Mucosa of descending colon (tissue), 3 donors: ENCODE data around the gene ZRANB1. TPM values are rescaled to one million over a fixed set of nuclear protein-coding genes. Genes with fewer than 3 reads are reported as not detected.

Experiments
- ATAC-seq: fragments of 200-7000 bp; cut with Tn5 transposase; one replicate; pipeline ENCODE4 v1.9.1; 2020; ENCODE audit warnings: mild to moderate bottlenecking, moderate library complexity
- DNase-seq, 3 donors: peaks; one replicate each; pipeline ENCODE4 v3.0.0-alpha.2; 2020
- H3K36me3 ChIP-seq: fragments of 200-600 bp; one replicate; pipeline ENCODE4 v1.8.0; 2021; ENCODE audit warnings: low read depth, mild to moderate bottlenecking
- H3K4me1 ChIP-seq: fragments of 200-600 bp; one replicate; pipeline ENCODE4 v1.8.0; 2021; ENCODE audit warnings: low read depth, mild to moderate bottlenecking
- H3K4me3 ChIP-seq: fragments of 200-600 bp; one replicate; pipeline ENCODE4 v1.8.0; 2021; ENCODE audit warnings: mild to moderate bottlenecking
- H3K9me3 ChIP-seq: fragments of 200-600 bp; one replicate; pipeline ENCODE4 v1.8.0; 2021; ENCODE audit warnings: mild to moderate bottlenecking
- CTCF ChIP-seq: fragments of 200-600 bp; IDR thresholded peaks from one replicate; pipeline ENCODE4 v1.8.0; 2022; ENCODE audit warnings: antibody characterized with exemption, mild to moderate bottlenecking
- intact Hi-C, 2 donors: fragments of 100-400 bp; cut with DNase I in 1 of 2; cut with micrococcal nuclease in 1 of 2; formaldehyde crosslinking; loops; one replicate each; pipeline versions ENCODE4 v1.11.0 to v1.11.1; 2022; cut with DNase I, micrococcal nuclease
- total RNA-seq, 3 donors: library from RNA; stranded (reverse); fragmentation: NEBNext Ultra II Directional in 2 of 3; extraction: Animal tissue kit (Norgen Biotek cat#: 25700) in 2 of 3; gene quantifications; one replicate each; pipeline versions ENCODE4 v1.2.1 to v1.2.4, GENCODE V29; 2021 to 2023
- donor health status: DM: no; HTN: no; CAD: no; lungs with moderate emphysema.
- donor health status: DM: no; HTN: no; CAD: no.
- donor health status: DM: no; HTN: yes; CAD: no.

Gene ZRANB1
- total RNA-seq, 3 donors from 2014 or later = 9.9 to 31.4 (median 13.5) TPM

- peaks cover 9% of the 10 kb centered on the region for H3K36me3 ChIP-seq
- DNase-seq (peak in 1 of 3 donors; percentile 2), ATAC-seq (no peak)
- no peaks in the 10 kb centered on the region for H3K9me3 ChIP-seq
- TF ChIP-seq CTCF = no peak
- intact Hi-C loops = no loop called here
- H3K4me1 ChIP-seq = no peaks in the 10 kb centered on the region
- H3K4me3 ChIP-seq = no peak overlapping the region
These were observed 54.4 kb downstream of the ZRANB1 start for GRCh38 chr10:124996127-124996853.

- H3K9me3 ChIP-seq = no peaks in the 10 kb centered on the region
- ATAC-seq = no peak
- no peaks in the 10 kb centered on the region for H3K4me1 ChIP-seq
- intact Hi-C loops = no loop called here
- DNase-seq = peak in 1 of 3 donors; percentile 29
- no peak overlapping the region for H3K4me3 ChIP-seq
- TF ChIP-seq CTCF = no peak
- H3K36me3 ChIP-seq = peaks cover 9% of the 10 kb centered on the region
These were observed 54.9 kb downstream of the ZRANB1 start for GRCh38 chr10:124996854-124997215.

- peak in 1 of 3 donors; percentile 1 for DNase-seq
- Histone ChIP-seq H3K4me3 (no peak overlapping the region), H3K36me3 (peaks cover 12% of the 10 kb centered on the region), H3K9me3 (no peaks in the 10 kb centered on the region), H3K4me1 (no peaks in the 10 kb centered on the region)
- no peak for ATAC-seq
- TF ChIP-seq CTCF = no peak
- intact Hi-C loops = no loop called here
These were observed 55.4 kb downstream of the ZRANB1 start for GRCh38 chr10:124997306-124997705.

- peak in 2 of 3 donors; percentile 3 to 45 for DNase-seq
- ATAC-seq = no peak
- intact Hi-C loops = no loop called here
- TF ChIP-seq CTCF = no peak
- Histone ChIP-seq H3K9me3 (no peaks in the 10 kb centered on the region), H3K4me3 (no peak overlapping the region), H3K36me3 (peaks cover 16% of the 10 kb centered on the region), H3K4me1 (no peaks in the 10 kb centered on the region)
These were observed 56.1 kb downstream of the ZRANB1 start for GRCh38 chr10:124997771-124998623.

GRCh38 chr10:124998624-124999291 is 56.8 kb downstream of the ZRANB1 start:
- no peak for ATAC-seq
- intact Hi-C loops = no loop called here
- no peak for TF ChIP-seq CTCF
- H3K9me3 ChIP-seq = no peaks in the 10 kb centered on the region
- DNase-seq = peak in 2 of 3 donors; percentile 2 to 25
- H3K4me1 ChIP-seq = no peaks in the 10 kb centered on the region
- H3K36me3 ChIP-seq = peaks cover 16% of the 10 kb centered on the region
- H3K4me3 ChIP-seq = no peak overlapping the region
